Lower lobe of right lung (tissue), 2 donors: Measurements from ENCODE around the gene NFYC. TPM values are rescaled to one million over a fixed set of nuclear protein-coding genes. Genes with fewer than 3 reads are reported as not detected.

Experiments
- ATAC-seq, 2 donors: fragments of 200-7000 bp; cut with Tn5 transposase; one replicate each; pipeline ENCODE4 v1.9.1; 2020 to 2022; ENCODE audit warnings: mild to moderate bottlenecking in 2 of 2, moderate library complexity in 2 of 2
- DNase-seq: peaks from one replicate; pipeline ENCODE4 v3.0.0-alpha.2; 2020
- H3K27ac ChIP-seq: fragments of 200-600 bp; one replicate; pipeline ENCODE4 v1.8.0; 2022
- H3K27me3 ChIP-seq: fragments of 200-600 bp; one replicate; pipeline ENCODE4 v1.8.0; 2022; ENCODE audit warnings: low read depth
- H3K36me3 ChIP-seq: fragments of 200-600 bp; one replicate; pipeline ENCODE4 v1.8.0; 2022; ENCODE audit warnings: mild to moderate bottlenecking
- H3K4me1 ChIP-seq: fragments of 200-600 bp; one replicate; pipeline ENCODE4 v1.8.0; 2022
- H3K4me3 ChIP-seq: fragments of 200-600 bp; one replicate; pipeline ENCODE4 v1.8.0; 2022; ENCODE audit warnings: mild to moderate bottlenecking
- H3K9me3 ChIP-seq: fragments of 200-600 bp; one replicate; pipeline ENCODE4 v1.8.0; 2022
- intact Hi-C: fragments of 100-400 bp; cut with DNase I; formaldehyde crosslinking; loops from one replicate; pipeline ENCODE4 v1.11.0; 2022
- total RNA-seq: library from RNA; stranded (reverse); fragmentation: NEBNext Ultra II Directional; extraction: Animal tissue kit (Norgen Biotek cat#: 25700); gene quantifications from one replicate; pipeline ENCODE4 v1.2.1, GENCODE V29; 2021
- TF ChIP-seq, protein P1 (sequence below): fragments of 200-600 bp; IDR thresholded peaks from one replicate; pipeline ENCODE4 v1.8.0; 2022; ENCODE audit warnings: antibody characterized with exemption, mild to moderate bottlenecking
- donor health status: DM: no; HTN: yes; CAD: no; lungs with severe emphysema.

The NFYC gene
- total RNA-seq, 1 donor from 2014 or later = 54.2 TPM

DNA sequence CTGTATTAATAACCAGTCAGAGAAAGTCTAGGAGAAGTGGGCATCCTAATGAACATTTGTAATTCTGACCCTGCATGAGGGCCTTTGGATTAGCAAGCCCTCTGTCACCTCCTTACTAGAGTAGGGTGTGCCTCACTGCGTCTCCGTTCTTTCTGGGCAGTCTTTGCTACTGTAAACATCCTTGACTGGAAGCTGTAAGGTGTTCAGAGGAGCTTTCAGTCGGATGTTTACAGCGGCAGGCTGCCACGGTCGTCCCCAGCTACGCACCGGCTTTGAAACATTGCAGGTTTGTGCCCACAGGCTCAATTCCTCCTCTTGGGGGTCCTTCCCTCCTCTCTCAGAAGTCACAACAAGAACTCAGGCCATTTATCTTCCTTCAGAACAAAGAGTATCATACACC lies 62.7 kb downstream of the NFYC start:
- TF ChIP-seq, protein P1, sequence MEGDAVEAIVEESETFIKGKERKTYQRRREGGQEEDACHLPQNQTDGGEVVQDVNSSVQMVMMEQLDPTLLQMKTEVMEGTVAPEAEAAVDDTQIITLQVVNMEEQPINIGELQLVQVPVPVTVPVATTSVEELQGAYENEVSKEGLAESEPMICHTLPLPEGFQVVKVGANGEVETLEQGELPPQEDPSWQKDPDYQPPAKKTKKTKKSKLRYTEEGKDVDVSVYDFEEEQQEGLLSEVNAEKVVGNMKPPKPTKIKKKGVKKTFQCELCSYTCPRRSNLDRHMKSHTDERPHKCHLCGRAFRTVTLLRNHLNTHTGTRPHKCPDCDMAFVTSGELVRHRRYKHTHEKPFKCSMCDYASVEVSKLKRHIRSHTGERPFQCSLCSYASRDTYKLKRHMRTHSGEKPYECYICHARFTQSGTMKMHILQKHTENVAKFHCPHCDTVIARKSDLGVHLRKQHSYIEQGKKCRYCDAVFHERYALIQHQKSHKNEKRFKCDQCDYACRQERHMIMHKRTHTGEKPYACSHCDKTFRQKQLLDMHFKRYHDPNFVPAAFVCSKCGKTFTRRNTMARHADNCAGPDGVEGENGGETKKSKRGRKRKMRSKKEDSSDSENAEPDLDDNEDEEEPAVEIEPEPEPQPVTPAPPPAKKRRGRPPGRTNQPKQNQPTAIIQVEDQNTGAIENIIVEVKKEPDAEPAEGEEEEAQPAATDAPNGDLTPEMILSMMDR = no peak
- ATAC-seq = peak in 1 of 2 donors; percentile 35
- Histone ChIP-seq H3K27ac (peak overlapping the region; percentile 21), H3K27me3 (no peaks in the 10 kb centered on the region), H3K4me1 (no peaks in the 10 kb centered on the region), H3K36me3 (peaks cover 86% of the 10 kb centered on the region), H3K9me3 (no peaks in the 10 kb centered on the region), H3K4me3 (no peak overlapping the region)
- DNase-seq = no peak
- intact Hi-C loops = no loop called here

GRCh38 chr1:40755067-40755466 lies 63.6 kb downstream of the NFYC start:
- H3K4me1 ChIP-seq = no peaks in the 10 kb centered on the region
- intact Hi-C loops = no loop called here
- peaks cover 86% of the 10 kb centered on the region for H3K36me3 ChIP-seq
- ATAC-seq (peak in 1 of 2 donors; percentile 23), DNase-seq (no peak)
- no peaks in the 10 kb centered on the region for H3K27me3 ChIP-seq
- H3K9me3 ChIP-seq = no peaks in the 10 kb centered on the region
- H3K4me3 ChIP-seq = no peak overlapping the region
- TF ChIP-seq, protein P1 = no peak
- H3K27ac ChIP-seq = no peak overlapping the region

- peaks cover 87% of the 10 kb centered on the region for H3K36me3 ChIP-seq
- TF ChIP-seq, protein P1 = no peak
- H3K4me3 ChIP-seq = no peak overlapping the region
- H3K9me3 ChIP-seq = no peaks in the 10 kb centered on the region
- no peaks in the 10 kb centered on the region for H3K4me1 ChIP-seq
- H3K27me3 ChIP-seq = no peaks in the 10 kb centered on the region
- DNase-seq = no peak
- ATAC-seq = no peak
- intact Hi-C loops = no loop called here
- H3K27ac ChIP-seq = no peak overlapping the region
Measured at GRCh38 chr1:40756523-40756922, 65.0 kb downstream of the NFYC start.

GRCh38 chr1:40757084-40757483 lies 65.6 kb downstream of the NFYC start:
- H3K9me3 ChIP-seq = no peaks in the 10 kb centered on the region
- no peak overlapping the region for H3K4me3 ChIP-seq
- H3K4me1 ChIP-seq = no peaks in the 10 kb centered on the region
- TF ChIP-seq, protein P1 = no peak
- peaks cover 91% of the 10 kb centered on the region for H3K36me3 ChIP-seq
- intact Hi-C loops = no loop called here
- no peak for DNase-seq
- ATAC-seq = peak in 1 of 2 donors; percentile 43
- H3K27me3 ChIP-seq = no peaks in the 10 kb centered on the region
- H3K27ac ChIP-seq = no peak overlapping the region

GRCh38 chr1:40758004-40758403 lies 66.5 kb downstream of the NFYC start:
- Histone ChIP-seq H3K36me3 (peaks cover 99% of the 10 kb centered on the region), H3K4me1 (no peaks in the 10 kb centered on the region), H3K4me3 (no peak overlapping the region), H3K9me3 (no peaks in the 10 kb centered on the region), H3K27me3 (no peaks in the 10 kb centered on the region), H3K27ac (no peak overlapping the region)
- intact Hi-C loops = no loop called here
- ATAC-seq (no peak), DNase-seq (no peak)
- TF ChIP-seq, protein P1 = no peak
